ENCODE data around the gene ADAMTS9. TPM values are rescaled to one million over a fixed set of nuclear protein-coding genes. Genes with fewer than 3 reads are reported as not detected.

The ADAMTS9 gene
- total and polyA plus RNA-seq, 2 of the 13 experiments (the other 11 are each of a cell fraction or from before 2014, with no cell fraction given), result 0.02 to 0.09 TPM

GRCh38 chr3:64530434-64531049 is 157.3 kb downstream of the ADAMTS9 start:
- 0 out of 2 replicates have a peak, but pooled peaks cover 3% of the 10 kb centered on the region for H4K20me1 ChIP-seq (ENCODE audit: insufficient read depth, low read length)
- no TSS peak for BruUV-seq (replicated peaks)
- H3K4me3 ChIP-seq (replicated peaks in 1 of 3; ENCODE audit: insufficient read depth in 1 of 3, low read depth in 2 of 3, low read length in 3 of 3), result no peak overlapping the region
- ChIA-PET POLR2A (no interaction called here), CTCF (ENCODE audit: low intra/inter-chr PET ratio, low total read pairs) (interaction anchor here (1.2 kb wide), 1 partner anchor 812 kb away, joined by 3 read pairs; no protein-coding TSS in a partner anchor)
- H3K79me2 ChIP-seq (ENCODE audit: insufficient read depth, low read length), result no peaks in the 10 kb centered on the region
- WGBS (ENCODE audit: low lambda C conversion rate), result 7% methylated on average over 8 of the region's 8 CpGs
- no peak overlapping the region for H3K27ac ChIP-seq (ENCODE audit: extremely low read length, insufficient read depth, low read length)
- 0 out of 2 replicates have a peak, but pooled peaks cover 6% of the 10 kb centered on the region for H3K4me1 ChIP-seq (ENCODE audit: insufficient read depth, low read length)
- H3K36me3 ChIP-seq (replicated peaks in 1 of 2; ENCODE audit: control insufficient read depth in 1 of 2, insufficient read depth in 2 of 2, low read length in 2 of 2), result no peaks in the 10 kb centered on the region
- TF ChIP-seq STAG1 (CRISPR knock-in tag; IDR thresholded peaks at IDR 0.05) (peak; percentile 41; the same call in 1 of the 2 replicates), ZNF44 (CRISPR knock-in tag; IDR thresholded peaks at IDR 0.05) (no peak), CTCF (CRISPR knock-in tag; IDR thresholded peaks at IDR 0.05) (peak; percentile 50), MZF1 (CRISPR knock-in tag; IDR thresholded peaks at IDR 0.05; ENCODE audit: borderline replicate concordance) (no peak), NFIB (CRISPR knock-in tag; IDR thresholded peaks at IDR 0.05; ENCODE audit: borderline replicate concordance) (no peak), HDAC1 (CRISPR knock-in tag; IDR thresholded peaks at IDR 0.05) (no peak), MEIS2 (CRISPR knock-in tag; IDR thresholded peaks at IDR 0.05) (no peak), TEAD3 (CRISPR knock-in tag; optimal IDR thresholded peaks at IDR 0.05; ENCODE audit: borderline replicate concordance) (peak; percentile 88), SMC3 (IDR thresholded peaks at IDR 0.05; ENCODE audit: low read length) (peak; percentile 19; the same call in 1 of the 2 replicates), NFYB (CRISPR knock-in tag; IDR thresholded peaks at IDR 0.05) (no peak), FLYWCH1 (CRISPR knock-in tag; IDR thresholded peaks at IDR 0.05) (no peak)
- intact Hi-C loops (cut with micrococcal nuclease; ENCODE audit: unreplicated experiment) (loop anchor here (5.0 kb wide), 1 partner anchor 552 kb away; no protein-coding TSS in a partner anchor), in situ Hi-C loops (cut with HindIII; ENCODE audit: extremely low pct_ligation_motif_present, low pct_unique_long_range_greater_than_20kb) (loop anchor here (25.0 kb wide), 1 partner anchor 882 kb away; no protein-coding TSS in a partner anchor)
- peak; percentile 18 for DNase-seq (ENCODE audit: low spot score)
- FAIRE-seq, result no peak
- no peaks in the 10 kb centered on the region; a peak in 1 of 5 replicates for H3K27me3 ChIP-seq (ENCODE audit: control insufficient read depth in 1 of 2, insufficient read depth in 2 of 2, low read length in 2 of 2)
- ATAC-seq, result peak; percentile 37
- H2AFZ ChIP-seq (ENCODE audit: low read length), result no peak overlapping the region
- no peak overlapping the region for H3K9ac ChIP-seq (ENCODE audit: insufficient read depth, low read depth, low read length)
- H3K9me3 ChIP-seq (ENCODE audit: low read length), result no peaks in the 10 kb centered on the region
- no peak overlapping the region for H3K4me2 ChIP-seq (ENCODE audit: low read depth, low read length)
